GM19328 (cell line): ENCODE results near the gene DGAT2L6.
"Not testable (repeated sequence)": the region's sequence is repeated elsewhere in the genome, so short reads cannot be mapped to it uniquely, and the experiment has no call there.

Experiments
- ATAC-seq: cut with Tn5 transposase; IDR thresholded peaks from one replicate; pipeline ENCODE4 v1.9.1; 2021; ENCODE audit warnings: mild to moderate bottlenecking, moderate library complexity; ENCODE audit not compliant: unreplicated experiment

Gene DGAT2L6

DNA sequence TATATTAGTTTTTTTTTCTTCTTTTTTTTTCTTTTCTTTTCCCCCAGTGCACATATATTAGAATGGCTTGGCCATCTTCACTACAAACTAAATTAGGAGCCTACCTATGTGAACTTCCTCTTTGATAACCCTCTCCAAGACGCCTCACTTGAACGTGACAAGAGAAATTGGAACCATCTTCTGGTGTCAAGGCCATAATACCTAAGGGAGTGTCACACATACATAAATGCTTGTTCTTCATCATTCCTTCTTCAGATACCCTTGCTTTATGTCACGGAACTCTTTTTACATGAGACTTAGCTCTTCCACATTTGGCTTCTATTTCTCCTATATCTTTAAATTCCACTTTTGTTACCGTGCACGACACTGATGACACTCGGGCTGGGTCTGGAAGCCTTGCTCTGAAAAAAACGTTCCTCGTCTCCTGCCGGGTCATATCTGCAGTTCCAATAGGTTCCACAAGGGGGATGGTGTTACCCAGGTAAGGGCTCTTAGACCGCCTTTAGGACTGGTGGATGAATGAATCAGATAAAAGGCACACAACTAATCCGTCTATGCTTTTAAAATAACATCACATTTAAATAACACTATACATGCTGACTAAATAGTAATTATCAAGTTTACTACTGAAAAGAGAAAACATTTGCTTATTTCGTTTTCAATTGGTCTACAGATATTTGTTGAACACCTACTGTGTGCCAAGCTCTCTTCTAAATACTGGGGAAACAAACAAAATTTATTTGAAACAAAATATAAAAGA, 19.9 kb downstream of the DGAT2L6 start:
- peak; percentile 87 for ATAC-seq

DNA sequence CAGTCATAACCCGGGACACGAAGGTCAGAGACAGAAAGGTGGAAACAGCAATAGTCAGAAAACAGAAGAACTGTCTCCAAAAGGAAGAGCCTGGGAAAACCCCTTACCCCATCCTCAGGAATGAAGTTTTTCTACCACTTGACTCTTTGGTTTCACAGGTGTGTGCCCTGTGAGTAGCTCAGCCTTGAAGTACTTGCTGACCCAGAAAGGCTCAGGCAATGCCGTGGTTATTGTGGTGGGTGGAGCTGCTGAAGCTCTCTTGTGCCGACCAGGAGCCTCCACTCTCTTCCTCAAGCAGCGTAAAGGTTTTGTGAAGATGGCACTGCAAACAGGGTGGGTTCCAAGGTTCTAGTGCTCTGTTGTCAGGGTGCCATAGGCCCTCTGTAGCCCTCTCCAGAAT, 24.4 kb downstream of the DGAT2L6 start:
- no peak for ATAC-seq

DNA sequence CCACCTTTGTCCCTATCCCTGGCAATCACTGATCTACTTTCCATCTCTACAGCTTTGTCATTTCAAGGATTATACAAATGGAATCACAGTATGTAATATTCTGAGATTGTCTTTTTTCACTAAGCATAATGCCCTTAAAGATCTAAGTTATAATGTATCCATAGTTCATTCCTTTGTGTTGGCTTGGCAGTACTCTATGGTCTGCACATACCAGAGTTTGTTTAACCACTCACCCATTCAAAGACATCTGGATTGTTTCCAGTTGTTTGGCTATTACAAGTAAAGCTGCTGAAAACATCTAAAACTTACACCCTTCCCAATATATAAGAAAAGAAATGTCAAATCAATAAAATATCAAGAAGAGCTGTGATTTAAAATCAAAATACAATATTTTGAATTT, 31.2 kb downstream of the DGAT2L6 start:
- ATAC-seq, result no peak

DNA sequence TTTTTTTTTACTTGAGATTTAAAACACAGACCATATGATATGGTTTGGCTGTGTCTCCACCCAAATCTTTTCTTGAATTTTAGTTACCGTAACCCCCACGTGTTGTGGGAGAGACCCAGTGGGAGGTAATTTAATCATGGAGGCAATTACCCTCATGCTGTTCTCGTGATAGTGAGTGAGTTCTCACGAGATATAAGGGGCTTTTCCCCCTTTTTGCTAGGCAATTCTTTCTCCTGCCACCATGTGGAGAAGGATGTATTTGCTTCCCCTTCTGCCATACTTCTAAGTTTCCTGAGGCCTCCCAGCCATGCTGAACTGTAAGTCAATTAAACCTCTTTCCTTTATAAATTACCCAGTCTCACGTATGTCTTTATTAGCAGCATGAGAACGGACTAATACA, 32.3 kb downstream of the DGAT2L6 start:
- not testable (repeated sequence) for ATAC-seq

DNA sequence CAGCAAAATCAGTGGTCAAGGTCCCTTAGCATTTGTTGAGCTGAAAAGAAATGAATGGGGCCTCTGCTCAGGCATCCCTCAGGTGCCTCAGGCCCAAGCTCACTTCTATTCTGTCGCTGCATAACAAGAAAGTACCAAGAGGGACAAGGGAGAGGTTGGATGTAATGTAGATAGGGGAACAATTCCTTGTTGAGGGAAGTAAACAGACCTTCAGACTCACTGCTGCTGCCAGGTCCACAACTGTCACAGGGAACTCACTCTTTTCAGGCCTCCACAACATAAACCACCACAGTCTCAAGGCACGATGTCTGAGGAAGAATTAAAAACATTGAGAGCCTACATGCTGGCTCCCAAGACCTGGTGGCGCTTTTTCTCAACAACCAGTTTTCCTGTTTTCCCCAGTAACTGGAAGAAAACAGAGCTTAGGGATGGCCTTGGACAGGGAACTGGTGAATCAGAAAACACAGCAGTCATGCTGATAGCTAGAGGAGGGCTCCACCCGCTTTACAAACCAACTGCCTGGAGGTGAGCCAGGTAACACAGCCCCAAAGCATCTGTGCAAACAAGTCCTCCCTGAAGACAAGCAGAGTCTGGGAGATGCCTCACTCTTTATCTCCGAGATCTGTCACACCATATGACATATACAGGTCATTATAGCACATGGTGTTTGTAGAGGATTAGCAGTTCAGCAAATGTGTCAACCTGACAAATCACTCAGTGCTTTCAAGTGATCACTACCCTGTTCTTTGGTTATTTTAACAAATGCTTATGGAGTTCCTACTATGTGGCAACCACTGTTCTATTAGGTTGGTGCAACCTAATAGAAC, 42.9 kb downstream of the DGAT2L6 start:
- ATAC-seq, result no peak

DNA sequence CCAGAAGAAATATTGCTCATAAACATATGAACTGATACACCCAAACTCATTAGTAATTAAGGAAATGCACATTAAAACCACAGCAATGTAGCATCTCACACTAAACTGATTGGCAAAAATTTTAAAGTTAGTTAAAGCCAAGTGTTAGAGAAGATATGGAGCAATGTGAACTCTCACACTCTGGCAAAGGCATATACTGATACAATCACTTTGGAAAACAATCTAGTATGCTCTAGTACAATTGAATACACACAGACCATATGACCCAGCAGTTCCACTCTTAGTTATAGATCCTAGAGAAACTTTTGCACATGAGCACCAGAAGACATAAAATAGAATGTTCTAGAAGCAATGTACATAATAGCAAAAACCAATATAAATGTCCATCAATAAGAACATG, 48.8 kb downstream of the DGAT2L6 start:
- ATAC-seq, result no peak

DNA sequence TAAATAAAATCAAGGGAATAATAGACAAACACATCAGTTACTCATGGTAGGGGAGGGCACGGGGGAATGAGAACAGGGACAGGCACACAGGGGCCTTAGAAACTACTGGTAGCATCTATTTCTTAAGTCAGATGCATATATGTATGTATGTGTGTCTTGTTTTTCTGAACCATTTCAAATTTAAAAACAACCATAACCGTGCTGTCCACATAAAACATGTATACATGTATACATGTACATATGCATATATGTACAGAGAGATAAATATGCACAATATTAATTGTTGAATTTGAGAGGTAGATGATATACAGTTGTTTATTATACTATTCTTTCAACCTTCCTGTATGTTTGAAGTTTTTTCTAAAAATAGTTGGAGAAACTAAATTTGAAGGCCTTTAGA, 49.4 kb downstream of the DGAT2L6 start:
- no peak for ATAC-seq

DNA sequence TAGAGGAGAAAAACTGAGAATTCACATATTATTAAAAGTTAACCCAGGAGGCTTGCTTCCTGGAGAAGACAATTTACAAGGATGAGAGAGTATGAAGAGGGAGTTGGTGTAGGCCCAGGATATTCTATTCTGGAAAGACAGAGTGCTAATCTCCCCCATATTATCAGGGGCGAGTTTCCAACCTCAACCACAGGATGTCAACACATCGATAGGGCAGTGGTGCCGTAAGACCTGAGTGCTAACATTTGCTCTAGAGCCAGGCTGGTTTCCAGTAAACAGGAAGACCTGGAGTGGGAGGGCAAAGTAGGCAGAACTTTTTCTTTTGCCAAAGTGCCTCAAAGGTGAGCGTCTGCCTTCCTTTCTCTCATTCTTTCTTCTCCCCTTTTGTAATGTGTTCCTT, 54.4 kb downstream of the DGAT2L6 start:
- no peak for ATAC-seq

DNA sequence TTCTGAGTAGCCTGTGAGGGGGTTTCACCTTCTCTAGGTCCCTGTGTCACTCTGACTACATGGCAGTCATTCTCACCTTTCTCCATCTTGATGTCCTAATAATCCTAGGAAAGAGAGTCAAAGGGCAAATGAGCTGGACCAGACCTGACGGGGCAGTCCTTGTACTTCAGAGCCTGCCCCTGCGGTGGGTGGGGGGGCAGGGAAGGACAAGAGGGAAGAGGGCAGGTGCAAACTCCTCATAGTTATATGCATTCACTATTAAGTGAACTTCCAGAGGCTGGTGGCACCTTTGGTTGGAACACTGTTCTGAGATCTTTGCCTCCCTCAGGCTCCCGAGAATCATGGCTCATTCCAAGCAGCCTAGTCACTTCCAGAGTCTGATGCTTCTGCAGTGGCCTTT, 57.1 kb downstream of the DGAT2L6 start, which contains the start of gene AWAT1:
AWAT1 (plus strand) TSS at position 301 of the 400 bp plus-strand sequence; CDS start at position 342, 41 bp downstream.
- ATAC-seq, result no peak

DNA sequence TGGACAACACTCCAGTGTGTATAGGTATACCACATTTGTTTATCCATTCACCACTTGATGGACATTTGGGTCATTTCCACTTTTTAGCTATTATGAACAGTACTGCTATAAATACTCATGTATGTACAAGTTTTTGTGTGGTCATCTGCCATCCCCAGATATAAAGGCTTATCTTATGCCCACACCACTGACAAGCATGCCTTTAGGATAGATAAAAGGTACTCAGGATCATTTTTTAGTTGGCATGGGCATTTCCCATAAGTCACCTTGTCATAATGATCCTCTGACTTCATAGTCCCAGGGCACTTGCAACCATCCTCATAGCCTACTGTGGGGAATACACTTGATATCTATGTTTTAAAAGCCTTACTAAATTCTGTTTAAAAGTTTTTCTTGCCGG, 63.5 kb downstream of the DGAT2L6 start:
- ATAC-seq, result no peak

DNA sequence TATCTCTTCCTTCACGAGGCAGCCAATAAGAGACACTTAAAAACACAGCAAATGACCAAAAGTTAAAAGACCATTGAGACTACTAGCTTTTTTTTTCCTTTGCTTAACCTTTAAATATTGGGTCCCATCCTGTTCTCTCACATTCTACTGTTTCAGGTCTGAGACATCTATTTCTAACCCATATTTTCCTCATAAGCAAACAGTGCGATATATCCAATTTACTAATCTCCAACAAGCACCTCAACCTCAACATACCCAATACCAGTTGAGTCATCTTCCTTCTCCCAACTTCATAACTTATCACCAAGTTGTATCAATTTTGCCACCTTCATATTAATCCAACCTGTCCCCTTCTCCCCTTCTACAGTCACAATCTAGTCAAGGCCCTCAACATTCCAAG, 64.2 kb downstream of the DGAT2L6 start:
- no peak for ATAC-seq

DNA sequence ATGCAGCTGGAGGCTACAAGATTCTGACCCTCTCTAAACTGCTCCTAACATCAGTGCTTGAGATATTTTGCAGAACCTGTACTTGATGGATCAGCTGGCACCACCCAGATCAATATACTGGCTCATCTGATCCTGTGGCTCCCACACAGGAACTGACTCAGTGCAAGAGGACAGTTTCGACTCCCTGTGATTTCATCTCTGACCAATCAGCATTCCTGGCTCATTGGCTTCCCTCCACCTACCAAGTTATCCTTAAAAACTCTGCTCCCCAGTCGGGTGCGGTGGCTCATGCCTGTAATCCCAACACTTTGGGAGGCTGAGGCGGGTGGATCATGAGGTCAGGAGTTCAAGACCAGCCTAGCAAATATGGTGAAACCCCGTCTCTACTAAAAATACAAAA, 66.3 kb downstream of the DGAT2L6 start:
- ATAC-seq, result not testable (repeated sequence)

DNA sequence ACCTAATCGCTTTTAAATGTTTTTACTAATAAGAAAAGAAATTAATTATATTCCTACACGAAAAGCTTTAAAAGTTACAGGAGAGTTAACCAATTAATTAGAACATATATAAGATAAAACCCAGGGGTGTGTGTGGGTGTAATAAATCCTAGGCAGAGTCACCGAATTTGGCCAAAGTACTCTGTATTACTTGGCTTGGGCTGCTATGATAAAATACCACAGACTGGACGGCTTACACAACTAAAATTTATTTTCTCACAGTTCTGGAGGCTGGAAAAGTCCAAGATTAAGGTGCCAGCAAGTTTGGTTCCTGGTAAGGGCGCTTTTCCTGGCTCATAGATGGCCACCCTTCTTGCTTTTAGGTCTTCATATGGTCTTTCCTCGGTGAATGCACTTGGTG, 67.6 kb downstream of the DGAT2L6 start:
- ATAC-seq, result no peak

DNA sequence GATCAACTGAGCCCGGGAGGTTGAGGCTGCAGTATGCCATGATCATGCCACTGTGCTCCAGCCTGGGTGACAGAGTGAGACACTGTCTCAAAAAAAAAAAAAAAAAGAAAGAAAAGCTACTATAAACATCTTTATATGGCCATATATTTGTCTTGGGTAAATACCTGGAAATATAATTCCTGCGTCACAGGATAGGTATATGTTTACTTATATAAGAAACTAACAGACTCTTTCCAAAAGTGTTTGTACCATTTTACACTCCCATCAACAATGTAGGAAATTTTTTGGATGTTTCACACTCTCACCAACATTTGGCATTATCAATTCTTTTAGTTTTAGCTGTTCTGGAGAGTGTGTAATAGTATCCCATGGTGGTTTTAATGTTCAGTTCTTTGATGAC, 70.0 kb downstream of the DGAT2L6 start:
- no peak for ATAC-seq

DNA sequence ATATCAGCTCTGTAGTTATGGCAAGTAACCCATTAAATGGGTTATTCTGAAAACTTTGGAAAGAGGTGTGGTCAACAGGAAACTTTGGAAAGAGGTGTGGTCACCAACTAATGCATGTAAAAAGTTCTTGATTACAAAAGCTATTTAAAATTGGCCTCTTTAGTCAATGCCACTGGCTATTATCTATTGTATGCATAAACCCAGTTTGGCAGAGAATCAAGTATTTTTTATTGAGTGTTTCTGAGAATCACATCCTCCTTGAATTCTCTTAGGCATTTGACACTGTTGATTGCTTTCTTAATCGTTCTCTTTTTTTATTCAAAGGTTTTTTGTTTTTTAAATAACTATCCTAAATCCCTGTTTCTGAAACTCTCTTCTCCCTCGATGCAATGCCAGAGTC, 75.2 kb downstream of the DGAT2L6 start:
- ATAC-seq, result no peak

DNA sequence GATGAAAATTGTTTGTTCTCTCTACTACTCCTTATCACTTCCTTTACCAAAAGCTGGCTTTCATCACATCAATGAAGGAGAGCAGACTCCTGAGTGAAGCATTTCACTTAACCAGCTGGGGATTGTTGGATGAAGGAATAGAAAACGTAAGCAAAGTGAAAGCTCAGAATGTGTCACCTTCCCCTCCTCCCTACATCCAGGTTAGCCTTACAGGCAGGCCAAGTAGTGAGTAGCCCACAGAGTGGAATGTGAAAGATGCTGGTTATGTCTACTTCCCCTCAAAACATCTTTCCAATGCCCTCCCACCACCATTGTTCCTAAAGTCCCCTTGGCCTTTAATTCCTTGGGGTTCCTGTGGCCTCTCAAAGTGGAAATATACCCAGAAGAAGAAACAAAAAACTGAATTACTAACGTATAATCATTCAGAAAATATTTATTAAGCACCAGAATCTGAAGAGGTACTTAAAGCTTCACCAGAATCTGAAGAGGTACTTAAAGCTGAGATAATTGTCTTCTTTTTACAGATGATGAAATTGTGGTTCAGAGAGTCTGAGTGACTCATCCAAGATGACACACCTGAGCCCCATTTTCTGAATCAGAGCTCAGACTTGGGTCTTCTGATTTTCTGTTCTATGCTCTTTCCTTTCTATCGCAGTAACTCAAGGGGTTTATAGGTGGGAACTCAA, 76.2 kb downstream of the DGAT2L6 start:
- ATAC-seq, result no peak

DNA sequence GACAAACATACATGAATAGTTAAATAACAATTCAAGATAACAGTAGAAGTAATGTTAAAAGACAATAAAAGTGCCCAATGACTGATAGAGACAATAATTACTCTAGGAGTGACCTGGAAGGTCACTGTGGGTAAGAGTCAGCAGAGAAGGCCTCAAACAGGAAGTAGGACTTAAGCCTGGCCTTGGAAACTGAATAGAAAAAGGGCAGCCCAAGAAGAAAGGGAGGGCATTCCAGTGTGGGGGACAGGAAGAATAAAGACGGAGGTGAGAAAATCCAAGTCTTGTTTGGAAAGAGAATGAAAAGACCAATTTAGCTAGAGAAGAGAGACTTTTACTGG, 76.7 kb downstream of the DGAT2L6 start:
- no peak for ATAC-seq

DNA sequence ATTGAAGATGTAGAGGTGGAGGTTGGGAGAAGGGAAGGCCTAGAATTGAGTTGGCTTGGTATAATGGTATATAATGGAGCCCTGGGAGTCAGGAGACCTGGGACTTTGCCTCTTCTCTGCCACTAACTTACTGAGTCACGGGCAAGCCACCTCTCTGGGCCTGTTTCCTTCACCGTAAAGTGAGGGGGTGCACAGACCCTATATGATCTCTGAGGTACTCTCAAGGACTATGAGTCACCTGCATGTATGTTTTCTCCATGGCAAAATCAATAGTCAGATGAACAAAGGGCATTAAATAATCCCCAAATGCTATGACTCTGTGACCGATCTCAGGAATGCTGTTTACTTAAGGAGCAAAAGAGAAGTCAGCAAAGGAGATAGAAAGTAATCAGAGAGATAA, 77.6 kb downstream of the DGAT2L6 start:
- no peak for ATAC-seq
